ENCODE measurements around the gene NIT2. TPM values are rescaled to one million over a fixed set of nuclear protein-coding genes. Genes with fewer than 3 reads are reported as not detected.

NIT2 gene
- total and polyA plus RNA-seq, 2 of the 4 experiments (the other 2 are of a cell fraction), result 12.4 to 27.1 TPM

DNA sequence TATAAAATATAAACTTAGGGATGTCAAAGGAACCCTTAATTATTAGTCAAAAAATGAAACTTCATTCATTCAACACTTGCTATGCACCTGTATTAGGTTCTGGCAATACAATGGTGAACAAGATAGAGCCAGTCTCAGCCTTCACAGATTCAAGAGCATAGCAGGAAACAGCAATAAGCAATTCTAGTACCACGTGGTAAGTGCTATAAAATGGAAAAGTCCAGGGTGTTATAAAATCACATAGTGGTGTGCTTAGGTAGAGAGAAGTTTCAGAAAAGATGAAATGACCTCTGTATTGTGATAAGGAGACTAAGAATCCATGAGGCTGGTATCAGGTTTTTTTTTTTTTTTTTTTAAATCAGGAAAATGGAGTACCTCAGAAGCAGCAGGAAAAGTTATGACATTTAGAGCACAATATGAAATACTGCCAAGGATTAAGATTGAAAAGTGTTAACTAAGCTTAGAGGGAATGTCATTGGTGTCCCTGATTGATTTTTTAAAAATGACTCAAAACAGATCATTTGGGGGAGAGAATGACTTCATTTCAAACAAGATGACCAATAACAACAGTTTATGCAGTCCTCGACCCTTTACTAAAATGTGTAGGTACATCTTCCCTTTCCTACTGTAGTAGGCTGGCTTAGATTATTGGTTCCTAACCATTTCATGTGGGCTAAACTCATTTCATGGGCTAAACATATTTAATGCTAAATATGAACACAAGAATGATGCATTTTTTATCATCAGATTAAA lies 61.3 kb downstream of the NIT2 start:
- Histone ChIP-seq H3K18ac (ENCODE audit: low read depth, low read length) (no peak overlapping the region), H4K5ac (ENCODE audit: low read depth, low read length) (no peak overlapping the region), H4K20me1 (ENCODE audit: insufficient read depth, low read length) (peaks cover 35% of the 10 kb centered on the region), H4K91ac (ENCODE audit: insufficient read depth, low read depth, low read length) (no peak overlapping the region), H3K79me1 (ENCODE audit: low read depth in 1 of 2, low read length in 2 of 2) (peaks cover 3 to 31% of the 10 kb centered on the region in 2 experiments; a peak in 3 of 4 replicates), H3K36me3 (ENCODE audit: control insufficient read depth, insufficient read depth, low read length) (no peaks in the 10 kb centered on the region), H2BK5ac (ENCODE audit: low read depth, low read length, poor library complexity, severe bottlenecking) (no peak overlapping the region), H3K9me3 (ENCODE audit: control insufficient read depth, insufficient read depth, low read length) (no peaks in the 10 kb centered on the region), H3K23ac (ENCODE audit: low read depth, low read length) (no peak overlapping the region), H2AK5ac (ENCODE audit: low read depth, low read length) (no peak overlapping the region), H4K8ac (ENCODE audit: low read depth in 2 of 2, low read length in 2 of 2) (no peak overlapping the region), H3K14ac (replicated peaks; ENCODE audit: low read depth, low read length) (no peak overlapping the region), H2BK15ac (ENCODE audit: low read depth, low read length) (no peak overlapping the region), H3K56ac (ENCODE audit: extremely low read depth, insufficient read depth, low read length) (no peak overlapping the region), H3K4me3 (ENCODE audit: insufficient read depth, low read depth, low read length) (no peak overlapping the region), H2BK120ac (ENCODE audit: low read depth, low read length) (no peak overlapping the region), H2AK9ac (replicated peaks; ENCODE audit: low read depth, low read length, poor library complexity) (no peak overlapping the region), H2BK20ac (ENCODE audit: low read depth, low read length) (no peak overlapping the region), H3K9ac (ENCODE audit: low read depth, low read length) (no peak overlapping the region), H3K4me2 (ENCODE audit: low read depth, low read length) (no peak overlapping the region), H3K27me3 (ENCODE audit: control insufficient read depth, insufficient read depth, low read length) (no peaks in the 10 kb centered on the region), H3K4me1 (ENCODE audit: control insufficient read depth, insufficient read depth, low read length) (no peaks in the 10 kb centered on the region), H2AFZ (replicated peaks; ENCODE audit: low read length, poor library complexity) (no peak overlapping the region), H3K27ac (ENCODE audit: insufficient read depth, low read length) (no peak overlapping the region), H3K9me1 (ENCODE audit: insufficient read depth, low read length) (no peaks in the 10 kb centered on the region; the same call in 1 of the 2 replicates), H3K4ac (ENCODE audit: low read depth, low read length) (no peak overlapping the region)
- TF ChIP-seq, protein P1, sequence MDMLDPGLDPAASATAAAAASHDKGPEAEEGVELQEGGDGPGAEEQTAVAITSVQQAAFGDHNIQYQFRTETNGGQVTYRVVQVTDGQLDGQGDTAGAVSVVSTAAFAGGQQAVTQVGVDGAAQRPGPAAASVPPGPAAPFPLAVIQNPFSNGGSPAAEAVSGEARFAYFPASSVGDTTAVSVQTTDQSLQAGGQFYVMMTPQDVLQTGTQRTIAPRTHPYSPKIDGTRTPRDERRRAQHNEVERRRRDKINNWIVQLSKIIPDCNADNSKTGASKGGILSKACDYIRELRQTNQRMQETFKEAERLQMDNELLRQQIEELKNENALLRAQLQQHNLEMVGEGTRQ (IDR thresholded peaks at IDR 0.05; ENCODE audit: low read depth, low read length), result no peak
- no peak for TF ChIP-seq CHD1 (IDR thresholded peaks at IDR 0.05; ENCODE audit: low read depth, low read length)
- TF ChIP-seq POLR2A (IDR thresholded peaks at IDR 0.05; ENCODE audit: low read depth, low read length), result no peak
- no peak for TF ChIP-seq MXI1 (IDR thresholded peaks at IDR 0.05; ENCODE audit: borderline replicate concordance, low read depth, low read length)
- TF ChIP-seq MAFK (IDR thresholded peaks at IDR 0.05; ENCODE audit: low read depth, low read length), result no peak
- no peak for TF ChIP-seq RFX5 (IDR thresholded peaks at IDR 0.05; ENCODE audit: low read depth, low read length)
- intact Hi-C loops (cut with micrococcal nuclease) (loop anchor here (5.0 kb wide), 1 partner anchor 314 kb away; no protein-coding TSS in a partner anchor), dilution Hi-C loops (cut with HindIII; ENCODE audit: low sequenced_read_pairs, unreplicated experiment) (no loop called here), in situ Hi-C loops (cut with MboI; ENCODE audit: low sequenced_read_pairs) (no loop called here)
- BruUV-seq (replicated peaks), result no TSS peak
- DNase-seq, result no peak
- no CpG with 5 or more reads among the region's 2 CpGs for WGBS, 2 experiments (ENCODE audit: extremely low coverage in 2 of 2, insufficient read length in 1 of 2)
- ChIA-PET CTCF (interaction anchor here (1.0 kb wide), 1 partner anchor 8 kb away, joined by 3 read pairs; no protein-coding TSS in a partner anchor), POLR2A (ENCODE audit: unreplicated experiment) (interaction anchor here (0.6 kb wide), 1 partner anchor 1291 kb away, joined by 5 read pairs; no protein-coding TSS in a partner anchor)
- ATAC-seq (ENCODE audit: low read depth), result no peak
